ENCODE data around the gene TGIF2.
"Not testable (repeated sequence)": the region's sequence is repeated elsewhere in the genome, so short reads cannot be mapped to it uniquely, and the experiment has no call there.

The TGIF2 gene

GRCh38 chr20:36563374-36563773, 10.0 kb upstream of the TGIF2 start:
- Histone ChIP-seq H3K4me3 (ENCODE audit: insufficient read depth, low read length, poor library complexity, severe bottlenecking) (no peak overlapping the region), H4K20me1 (ENCODE audit: low read depth, low read length) (no peaks in the 10 kb centered on the region), H3K4me2 (ENCODE audit: low read depth, low read length, poor library complexity, severe bottlenecking) (no peak overlapping the region), H3K27me3 (ENCODE audit: low read length) (no peaks in the 10 kb centered on the region), H2AFZ (ENCODE audit: low read depth, low read length, severe bottlenecking) (no peak overlapping the region), H3F3A (ENCODE audit: insufficient read depth) (no peaks in the 10 kb centered on the region), H3K9me2 (replicated peaks; ENCODE audit: insufficient read depth, low read length) (no peaks in the 10 kb centered on the region), H3K36me3 (ENCODE audit: low read length) (no peaks in the 10 kb centered on the region), H3K9ac (ENCODE audit: low read length) (no peak overlapping the region), H3K79me2 (ENCODE audit: insufficient read depth, low read length) (no peaks in the 10 kb centered on the region), H3K27ac (ENCODE audit: low read depth, low read length) (no peak overlapping the region), H3K9me3 (ENCODE audit: insufficient read depth, low read length) (no peaks in the 10 kb centered on the region)
- TF ChIP-seq, protein P1, sequence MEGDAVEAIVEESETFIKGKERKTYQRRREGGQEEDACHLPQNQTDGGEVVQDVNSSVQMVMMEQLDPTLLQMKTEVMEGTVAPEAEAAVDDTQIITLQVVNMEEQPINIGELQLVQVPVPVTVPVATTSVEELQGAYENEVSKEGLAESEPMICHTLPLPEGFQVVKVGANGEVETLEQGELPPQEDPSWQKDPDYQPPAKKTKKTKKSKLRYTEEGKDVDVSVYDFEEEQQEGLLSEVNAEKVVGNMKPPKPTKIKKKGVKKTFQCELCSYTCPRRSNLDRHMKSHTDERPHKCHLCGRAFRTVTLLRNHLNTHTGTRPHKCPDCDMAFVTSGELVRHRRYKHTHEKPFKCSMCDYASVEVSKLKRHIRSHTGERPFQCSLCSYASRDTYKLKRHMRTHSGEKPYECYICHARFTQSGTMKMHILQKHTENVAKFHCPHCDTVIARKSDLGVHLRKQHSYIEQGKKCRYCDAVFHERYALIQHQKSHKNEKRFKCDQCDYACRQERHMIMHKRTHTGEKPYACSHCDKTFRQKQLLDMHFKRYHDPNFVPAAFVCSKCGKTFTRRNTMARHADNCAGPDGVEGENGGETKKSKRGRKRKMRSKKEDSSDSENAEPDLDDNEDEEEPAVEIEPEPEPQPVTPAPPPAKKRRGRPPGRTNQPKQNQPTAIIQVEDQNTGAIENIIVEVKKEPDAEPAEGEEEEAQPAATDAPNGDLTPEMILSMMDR (IDR thresholded peaks at IDR 0.05; ENCODE audit: insufficient read depth, low read length, poor library complexity, severe bottlenecking), result no peak
- no peak for TF ChIP-seq EZH2phosphoT487 (conservative IDR thresholded peaks at IDR 0.05; ENCODE audit: low read length)

DNA sequence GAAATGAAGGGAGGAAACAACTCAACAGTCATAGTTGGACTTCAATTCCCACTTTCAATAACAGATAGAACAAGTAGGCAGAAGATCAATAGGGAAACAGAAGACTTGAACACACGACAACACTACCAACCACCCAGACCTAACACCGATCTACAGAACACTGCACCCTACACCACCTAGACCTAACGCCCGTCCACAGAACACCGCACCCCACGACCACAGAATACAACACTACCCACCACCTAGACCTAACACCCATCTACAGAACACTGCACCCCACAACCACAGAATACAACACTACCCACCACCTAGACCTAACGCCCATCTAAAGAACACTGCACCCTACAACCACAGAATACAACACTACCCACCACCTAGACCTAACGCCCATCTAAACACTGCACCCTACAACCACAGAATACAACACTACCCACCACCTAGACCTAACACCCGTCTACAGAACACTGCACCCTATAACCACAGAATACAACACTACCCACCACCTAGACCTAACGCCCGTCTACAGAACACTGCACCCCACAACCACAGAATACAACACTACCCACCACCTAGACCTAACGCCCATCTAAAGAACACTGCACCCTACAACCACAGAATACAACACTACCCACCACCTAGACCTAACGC, 9.2 kb upstream of the TGIF2 start:
- H3K36me3 ChIP-seq (ENCODE audit: low read length); H3K4me3 ChIP-seq (ENCODE audit: insufficient read depth, low read length, poor library complexity, severe bottlenecking); H3K4me2 ChIP-seq (ENCODE audit: low read depth, low read length, poor library complexity, severe bottlenecking); H3F3A ChIP-seq (ENCODE audit: insufficient read depth); H2AFZ ChIP-seq (ENCODE audit: low read depth, low read length, severe bottlenecking); H3K27ac ChIP-seq (ENCODE audit: low read depth, low read length); H3K9ac ChIP-seq (ENCODE audit: low read length); H3K9me3 ChIP-seq (ENCODE audit: insufficient read depth, low read length); H3K9me2 ChIP-seq (replicated peaks; ENCODE audit: insufficient read depth, low read length); H3K27me3 ChIP-seq (ENCODE audit: low read length); H4K20me1 ChIP-seq (ENCODE audit: low read depth, low read length); H3K79me2 ChIP-seq (ENCODE audit: insufficient read depth, low read length): not testable (repeated sequence)

- H2AFZ ChIP-seq (ENCODE audit: low read depth, low read length, severe bottlenecking), result not testable (repeated sequence)
Observed at GRCh38 chr20:36564726-36565121, 8.7 kb upstream of the TGIF2 start.

GRCh38 chr20:36565520-36565919, 7.9 kb upstream of the TGIF2 start:
- Histone ChIP-seq H3K36me3 (ENCODE audit: low read length) (no peaks in the 10 kb centered on the region), H3K27me3 (ENCODE audit: low read length) (no peaks in the 10 kb centered on the region), H3K4me3 (ENCODE audit: insufficient read depth, low read length, poor library complexity, severe bottlenecking) (no peak overlapping the region), H3K9me3 (ENCODE audit: insufficient read depth, low read length) (no peaks in the 10 kb centered on the region), H3F3A (ENCODE audit: insufficient read depth) (no peaks in the 10 kb centered on the region), H3K4me2 (ENCODE audit: low read depth, low read length, poor library complexity, severe bottlenecking) (no peak overlapping the region), H4K20me1 (ENCODE audit: low read depth, low read length) (no peaks in the 10 kb centered on the region), H3K9me2 (replicated peaks; ENCODE audit: insufficient read depth, low read length) (no peaks in the 10 kb centered on the region), H3K27ac (ENCODE audit: low read depth, low read length) (no peak overlapping the region), H2AFZ (ENCODE audit: low read depth, low read length, severe bottlenecking) (no peak overlapping the region), H3K9ac (ENCODE audit: low read length) (no peak overlapping the region), H3K79me2 (ENCODE audit: insufficient read depth, low read length) (no peaks in the 10 kb centered on the region)
- TF ChIP-seq, protein P1 (IDR thresholded peaks at IDR 0.05; ENCODE audit: insufficient read depth, low read length, poor library complexity, severe bottlenecking), result no peak
- no peak for TF ChIP-seq EZH2phosphoT487 (conservative IDR thresholded peaks at IDR 0.05; ENCODE audit: low read length)

More at GRCh38 chr20:36564726-36565121, 8.7 kb upstream of the TGIF2 start:
- not testable (repeated sequence) for H3K36me3 ChIP-seq (ENCODE audit: low read length); H3F3A ChIP-seq (ENCODE audit: insufficient read depth); H3K4me2 ChIP-seq (ENCODE audit: low read depth, low read length, poor library complexity, severe bottlenecking); H3K27ac ChIP-seq (ENCODE audit: low read depth, low read length); H3K27me3 ChIP-seq (ENCODE audit: low read length); H3K79me2 ChIP-seq (ENCODE audit: insufficient read depth, low read length); H4K20me1 ChIP-seq (ENCODE audit: low read depth, low read length); H3K9me2 ChIP-seq (replicated peaks; ENCODE audit: insufficient read depth, low read length); H3K4me3 ChIP-seq (ENCODE audit: insufficient read depth, low read length, poor library complexity, severe bottlenecking); H3K9ac ChIP-seq (ENCODE audit: low read length); H3K9me3 ChIP-seq (ENCODE audit: insufficient read depth, low read length)

Data from SU-DHL-6 (cell line).